Measurements from ENCODE around the gene EXO5.
"Not testable (repeated sequence)": the region's sequence is repeated elsewhere in the genome, so short reads cannot be mapped to it uniquely, and the experiment has no call there.

The EXO5 gene, protein sequence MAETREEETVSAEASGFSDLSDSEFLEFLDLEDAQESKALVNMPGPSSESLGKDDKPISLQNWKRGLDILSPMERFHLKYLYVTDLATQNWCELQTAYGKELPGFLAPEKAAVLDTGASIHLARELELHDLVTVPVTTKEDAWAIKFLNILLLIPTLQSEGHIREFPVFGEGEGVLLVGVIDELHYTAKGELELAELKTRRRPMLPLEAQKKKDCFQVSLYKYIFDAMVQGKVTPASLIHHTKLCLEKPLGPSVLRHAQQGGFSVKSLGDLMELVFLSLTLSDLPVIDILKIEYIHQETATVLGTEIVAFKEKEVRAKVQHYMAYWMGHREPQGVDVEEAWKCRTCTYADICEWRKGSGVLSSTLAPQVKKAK

DNA sequence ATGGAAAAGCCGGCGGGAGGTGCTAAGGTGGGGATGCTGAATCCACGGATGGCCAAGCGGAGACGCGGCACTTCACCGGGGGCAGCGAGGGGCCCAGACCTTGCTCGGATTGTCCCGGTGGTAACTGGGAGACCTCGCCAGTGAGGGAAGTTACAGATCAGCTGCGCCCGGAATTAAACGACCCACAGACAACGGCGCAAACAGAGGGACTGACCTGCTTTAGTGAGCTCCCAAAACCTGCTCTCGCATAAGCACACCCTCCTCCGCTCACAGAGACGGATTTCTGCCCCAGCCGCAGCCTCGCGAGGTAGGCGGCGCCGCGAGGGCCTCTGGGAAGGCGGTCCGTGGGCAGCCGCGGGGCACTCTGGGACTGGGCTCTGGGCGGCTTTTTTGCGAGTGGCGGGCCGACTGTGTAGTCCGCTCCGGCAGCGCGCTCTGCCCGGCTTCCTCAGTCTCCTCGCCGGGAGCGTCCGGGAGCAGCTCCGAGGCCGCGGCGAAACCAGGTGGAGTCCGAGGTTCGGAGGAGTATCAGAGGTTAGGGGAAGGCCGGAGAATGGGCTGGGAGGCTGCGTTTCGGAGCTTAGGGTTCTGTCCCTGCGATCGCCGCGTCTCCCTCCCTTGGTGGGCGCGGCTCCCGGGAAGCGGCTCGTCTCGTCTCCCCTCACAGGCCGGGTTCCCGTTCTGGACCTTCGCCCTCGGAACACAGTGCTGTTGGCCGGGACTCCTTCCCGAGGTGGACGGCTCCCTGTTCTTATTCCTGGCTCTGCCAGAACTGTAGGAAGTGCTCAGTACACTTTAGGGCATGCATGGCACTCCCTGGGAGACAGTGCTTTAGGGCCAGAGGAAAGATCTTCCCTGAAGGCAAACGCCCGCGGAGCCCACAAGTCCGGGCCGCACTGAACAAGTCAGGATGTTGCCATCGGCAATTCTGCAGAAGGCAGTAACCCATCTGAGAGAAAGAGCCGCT lies at the start of gene EXO5:
Gene EXO5 (plus strand): TSS at position 393 of the 967 bp plus-strand sequence. CDS start 5,778 bp downstream, outside the sequence.
- peak; percentile 94 for DNase-seq

DNA sequence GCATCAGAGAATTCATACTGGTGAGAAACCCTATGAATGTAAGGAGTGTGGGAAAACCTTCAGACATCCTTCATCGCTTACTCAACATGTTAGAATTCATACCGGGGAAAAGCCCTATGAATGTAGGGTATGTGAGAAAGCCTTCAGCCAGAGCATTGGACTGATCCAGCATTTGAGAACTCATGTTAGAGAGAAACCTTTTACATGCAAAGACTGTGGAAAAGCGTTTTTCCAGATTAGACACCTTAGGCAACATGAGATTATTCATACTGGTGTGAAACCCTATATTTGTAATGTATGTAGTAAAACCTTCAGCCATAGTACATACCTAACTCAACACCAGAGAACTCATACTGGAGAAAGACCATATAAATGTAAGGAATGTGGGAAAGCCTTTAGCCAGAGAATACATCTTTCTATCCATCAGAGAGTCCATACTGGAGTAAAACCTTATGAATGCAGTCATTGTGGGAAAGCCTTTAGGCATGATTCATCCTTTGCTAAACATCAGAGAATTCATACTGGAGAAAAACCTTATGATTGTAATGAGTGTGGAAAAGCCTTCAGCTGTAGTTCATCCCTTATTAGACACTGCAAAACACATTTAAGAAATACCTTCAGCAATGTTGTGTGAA lies 45.5 kb upstream of the EXO5 start:
- no peak for DNase-seq

DNA sequence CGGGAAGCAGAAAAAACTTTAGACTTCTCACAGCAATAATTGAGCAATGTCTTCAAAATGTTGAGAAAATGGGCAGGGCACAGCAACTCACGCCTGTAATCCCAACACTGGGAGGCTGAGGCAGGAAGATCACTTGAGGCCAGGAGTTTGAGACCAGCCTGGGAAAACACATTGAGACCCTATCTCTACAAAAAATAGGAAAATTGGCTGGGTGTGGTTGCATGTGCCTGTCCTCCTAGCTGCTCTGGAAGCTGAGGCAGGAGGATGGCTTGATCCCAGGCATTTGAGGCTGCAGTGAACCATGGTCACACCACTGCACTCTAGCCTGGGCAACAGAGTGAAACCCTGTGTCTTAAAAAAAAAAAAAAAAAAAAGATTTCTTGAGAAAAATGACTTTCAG lies 39.2 kb upstream of the EXO5 start:
- no peak for DNase-seq

DNA sequence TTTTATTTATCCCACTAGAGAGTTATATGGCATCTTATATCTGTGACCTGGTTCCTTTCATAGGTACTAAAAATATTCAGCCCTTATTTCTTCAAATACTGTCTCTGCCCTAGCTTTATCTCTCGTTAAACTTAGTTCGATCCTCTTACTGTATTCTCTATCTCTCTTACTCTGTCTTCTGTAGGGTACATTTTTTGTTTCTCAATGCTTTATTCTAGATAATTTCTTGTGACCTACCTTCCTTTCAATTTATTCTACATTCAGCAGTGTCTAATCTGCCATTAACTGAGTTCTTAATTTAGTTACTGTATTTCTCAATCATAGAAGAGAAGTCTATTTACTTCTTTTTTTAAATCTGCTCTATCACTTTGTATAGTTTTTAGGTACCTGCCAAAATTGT lies 33.3 kb upstream of the EXO5 start:
- no peak for DNase-seq

DNA sequence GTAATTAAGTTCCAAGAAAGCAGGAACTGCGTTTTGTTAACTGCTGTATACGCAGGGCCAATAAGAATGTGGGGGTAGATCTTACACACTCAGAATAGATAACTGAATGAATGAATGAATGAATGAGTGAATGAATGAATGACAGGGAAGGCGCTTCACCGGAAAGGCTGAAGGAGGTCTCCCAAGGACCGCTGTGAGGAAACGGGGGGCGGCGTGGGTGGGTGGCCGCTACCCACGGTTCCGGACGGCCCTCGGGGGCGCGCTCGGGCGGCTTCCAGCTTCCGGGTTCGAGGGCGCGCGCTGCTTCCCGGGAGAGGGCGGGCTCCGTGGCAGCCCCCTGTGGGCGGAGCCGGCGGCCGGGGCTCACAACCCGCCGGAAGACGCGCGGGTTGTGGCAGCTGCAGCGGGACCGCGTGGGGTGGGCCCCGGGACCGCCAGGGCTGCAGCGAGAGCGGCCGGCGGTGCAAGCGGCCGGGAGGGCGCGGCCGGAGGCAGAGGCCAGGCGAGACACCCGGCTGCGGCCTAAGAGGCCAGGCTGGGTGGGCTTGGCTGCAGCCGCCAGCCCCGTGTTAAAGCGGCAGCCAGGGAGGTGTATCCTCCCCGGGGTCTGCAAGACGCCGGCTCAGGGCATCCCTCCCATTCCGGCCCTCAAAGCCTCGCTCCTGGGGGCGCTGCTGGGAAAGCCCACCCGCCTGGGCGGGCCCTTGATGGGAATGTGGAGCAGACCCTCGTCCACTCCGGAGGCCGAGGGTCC lies 31.5 kb upstream of the EXO5 start, which contains the start of gene ZFP69:
Gene ZFP69 (plus strand): TSS at position 367 of the 754 bp plus-strand sequence. CDS start 2,072 bp downstream, outside the sequence.
- DNase-seq = peak; percentile 89

GRCh38 chr1:40477678-40478053 lies 30.9 kb upstream of the EXO5 start:
- DNase-seq = peak; percentile 65

- DNase-seq = no peak
These were observed 30.3 kb upstream of the EXO5 start for GRCh38 chr1:40478276-40478675.

- DNase-seq = no peak
These were observed 29.4 kb upstream of the EXO5 start for GRCh38 chr1:40479156-40479555.

DNA sequence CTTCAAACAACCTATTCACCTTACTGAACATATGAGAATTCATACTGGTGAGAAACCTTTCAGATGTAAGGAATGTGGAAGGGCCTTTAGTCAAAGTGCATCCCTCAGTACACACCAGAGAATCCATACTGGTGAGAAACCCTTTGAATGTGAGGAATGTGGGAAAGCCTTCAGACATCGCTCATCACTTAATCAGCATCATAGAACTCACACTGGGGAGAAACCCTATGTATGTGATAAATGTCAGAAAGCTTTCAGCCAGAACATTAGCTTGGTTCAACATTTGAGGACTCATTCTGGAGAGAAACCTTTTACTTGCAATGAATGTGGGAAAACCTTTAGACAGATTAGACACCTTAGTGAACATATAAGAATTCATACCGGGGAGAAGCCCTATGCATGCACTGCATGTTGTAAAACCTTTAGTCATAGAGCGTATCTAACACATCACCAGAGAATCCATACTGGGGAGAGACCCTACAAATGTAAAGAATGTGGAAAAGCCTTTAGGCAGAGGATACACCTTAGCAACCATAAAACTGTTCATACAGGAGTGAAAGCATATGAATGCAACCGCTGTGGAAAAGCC lies 13.2 kb upstream of the EXO5 start:
- no peak for DNase-seq

DNA sequence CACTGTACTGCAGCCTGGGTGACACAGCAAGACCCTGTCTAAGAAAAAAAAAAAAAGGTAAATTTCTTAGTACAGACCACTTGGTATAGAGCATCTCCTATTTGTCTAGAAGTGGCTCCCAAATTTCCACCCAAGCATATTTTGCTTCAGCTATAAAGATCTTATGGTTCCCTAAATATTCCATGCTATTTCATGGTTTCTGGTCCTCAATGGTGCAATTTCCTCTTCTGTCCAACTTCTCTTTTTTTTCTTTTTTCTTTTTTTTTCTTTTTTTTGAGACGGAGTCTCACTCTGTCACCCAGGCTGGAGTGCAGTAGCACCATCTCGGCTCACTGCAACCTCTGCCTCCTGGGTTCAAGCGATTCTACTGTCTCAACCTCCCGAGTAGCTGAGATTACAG lies 5.9 kb upstream of the EXO5 start:
- DNase-seq = not testable (repeated sequence)

DNA sequence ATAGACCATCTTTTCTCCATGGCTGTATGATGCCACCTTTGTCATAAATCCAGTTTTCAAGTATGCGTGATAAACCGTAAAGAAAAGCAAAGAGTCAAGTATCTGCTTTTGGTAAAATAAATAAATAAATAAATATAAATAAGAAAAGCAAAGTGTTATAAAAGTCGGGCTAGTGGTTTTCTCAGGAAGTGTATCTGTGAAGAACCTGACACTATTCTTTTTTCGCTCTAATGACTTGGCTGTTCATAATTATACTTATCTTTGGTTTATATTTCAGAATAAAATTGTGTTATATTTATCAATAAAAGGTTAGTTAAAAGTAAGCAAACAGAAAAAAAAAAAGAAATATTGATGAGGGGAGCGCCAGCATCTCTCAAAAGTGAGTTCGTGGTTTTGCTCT lies 594 bp upstream of the EXO5 start:
- no peak for DNase-seq

GRCh38 chr1:40519517-40519916 lies 10.9 kb downstream of the EXO5 start:
- no peak for DNase-seq

DNA sequence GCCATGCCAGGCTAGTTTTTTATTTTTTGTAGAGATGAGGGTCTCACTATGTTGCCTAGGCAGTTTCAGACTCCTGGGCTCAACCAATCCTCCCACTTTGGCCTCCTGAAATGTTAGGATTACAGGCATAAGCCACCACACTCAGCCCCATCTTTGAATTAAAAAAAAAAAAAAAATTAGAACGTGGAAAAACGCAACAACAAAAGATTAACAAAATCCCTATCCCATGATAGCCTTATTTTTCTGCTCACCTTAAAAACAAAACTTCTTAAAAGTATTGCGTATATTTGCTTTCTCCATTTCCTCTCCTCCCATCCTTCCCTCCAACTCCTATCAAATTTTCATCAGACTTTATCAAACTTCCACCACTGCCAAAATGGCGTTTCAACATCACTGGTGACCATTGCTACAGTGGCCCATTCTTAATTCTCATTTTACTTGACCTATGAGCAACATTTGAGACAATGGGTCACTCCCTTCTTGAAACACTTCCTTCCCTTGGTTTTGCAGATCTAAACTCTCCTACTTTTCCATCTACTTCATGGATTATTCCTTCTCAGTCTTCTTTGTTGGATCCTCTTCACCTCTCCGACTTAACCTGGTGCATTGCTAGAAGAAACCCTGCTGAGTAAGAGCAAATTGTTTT lies 22.3 kb downstream of the EXO5 start:
- DNase-seq = no peak

DNA sequence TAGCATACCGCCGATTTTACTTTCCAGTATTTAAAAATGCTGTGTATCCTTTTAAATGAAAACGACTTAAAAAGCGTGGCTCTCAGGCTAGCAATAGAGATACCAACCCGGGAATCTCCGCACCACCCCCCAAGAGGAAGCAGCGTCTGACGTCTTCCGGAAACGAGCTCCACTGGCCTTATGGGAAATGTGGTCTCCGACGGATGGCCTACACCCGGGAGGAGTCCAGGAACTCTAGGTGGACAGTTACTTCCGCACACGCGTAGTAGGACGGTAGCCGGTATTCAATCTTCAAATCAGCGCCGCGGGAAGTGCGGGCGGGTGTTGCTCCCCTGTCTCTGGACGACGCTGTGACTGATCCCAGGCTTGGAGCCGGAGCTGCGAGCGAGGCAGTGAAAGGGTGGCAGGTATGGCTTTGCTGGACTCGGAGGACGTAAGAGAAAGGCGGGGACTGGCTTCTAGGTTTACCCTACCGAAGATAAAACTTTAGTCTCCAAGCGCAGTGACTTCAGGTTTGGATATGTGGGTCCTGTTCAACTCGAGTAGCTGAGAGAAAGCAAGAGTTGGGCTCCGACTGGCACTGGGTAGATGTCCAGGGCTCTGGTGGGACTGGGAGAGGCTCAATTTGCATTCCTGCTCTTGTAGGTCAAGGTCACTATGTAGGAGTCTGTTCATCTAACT lies 23.0 kb downstream of the EXO5 start, which contains the start of gene ZNF684:
Gene ZNF684 (plus strand): TSS at position 257 of the 681 bp plus-strand sequence. CDS start 1,530 bp downstream, outside the sequence.
- peak; percentile 95 for DNase-seq

GRCh38 chr1:40532062-40532389 lies 23.5 kb downstream of the EXO5 start:
- no peak for DNase-seq

DNA sequence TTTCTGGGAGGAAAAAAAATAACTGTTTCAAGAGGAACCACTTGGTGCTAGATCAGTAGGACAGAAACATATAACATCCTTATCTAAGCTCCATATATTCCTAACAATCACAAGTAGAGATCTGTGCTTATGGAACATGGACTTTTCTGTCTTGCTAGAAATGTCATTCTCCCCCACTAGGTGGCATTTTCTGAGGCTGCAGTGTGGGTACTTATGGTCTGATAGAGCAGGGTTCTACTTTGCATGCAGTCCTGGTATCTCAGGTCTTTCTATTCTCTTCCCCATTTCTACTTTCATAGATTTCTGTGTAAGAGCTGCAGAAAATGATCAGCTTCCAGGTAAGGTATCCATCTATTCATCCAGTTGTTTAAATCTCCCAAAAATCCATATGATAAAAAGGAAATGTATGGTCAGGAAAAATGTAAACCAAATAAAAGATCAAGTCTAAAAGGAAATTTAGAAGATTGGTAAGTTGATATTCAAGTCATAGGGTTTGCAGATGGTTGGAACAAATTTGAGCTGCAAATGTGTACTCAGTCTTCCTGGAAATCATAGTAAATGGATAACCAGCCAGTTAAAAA lies 24.4 kb downstream of the EXO5 start:
- DNase-seq = no peak

DNA sequence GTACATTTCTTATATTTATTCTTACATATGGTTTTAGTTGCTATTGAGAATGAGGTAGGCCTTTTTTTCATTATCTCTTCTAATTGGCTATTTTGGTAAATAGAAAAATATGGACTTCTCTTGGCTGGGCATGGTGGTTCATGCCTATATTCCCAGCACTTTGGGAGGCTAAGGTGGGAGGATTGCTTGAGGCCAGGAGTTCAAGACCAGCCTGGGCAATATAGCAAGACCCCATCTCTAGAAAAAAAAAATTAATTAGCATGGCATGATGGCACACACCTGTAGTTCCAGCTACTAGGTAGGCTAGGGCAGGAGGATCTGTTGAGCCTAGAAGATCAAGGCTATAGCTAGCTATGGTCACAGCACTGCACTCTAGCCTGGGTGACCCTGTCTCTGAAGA lies 26.0 kb downstream of the EXO5 start:
- DNase-seq = no peak

DNA sequence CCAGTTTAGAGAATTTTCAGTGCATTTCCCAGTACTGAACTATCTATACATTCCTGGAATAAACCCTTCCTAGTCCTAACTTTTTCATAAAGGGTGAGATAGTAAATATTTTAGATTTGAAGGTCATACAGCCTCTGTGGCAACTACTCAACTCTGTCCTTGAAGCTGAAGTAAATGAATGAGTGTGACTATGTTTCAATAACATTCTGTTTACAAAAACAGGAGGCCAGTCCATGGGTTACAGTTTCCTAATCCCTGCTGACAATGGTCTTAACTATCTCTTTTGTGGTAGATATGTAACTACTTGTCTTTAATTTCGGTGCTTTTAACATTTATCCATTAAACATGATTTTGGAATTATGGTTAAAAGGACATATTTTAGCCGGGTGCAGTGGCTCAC lies 27.2 kb downstream of the EXO5 start:
- no peak for DNase-seq

GRCh38 chr1:40539338-40539737 lies 30.8 kb downstream of the EXO5 start:
- DNase-seq = no peak

GRCh38 chr1:40546957-40547356 lies 38.4 kb downstream of the EXO5 start:
- no peak for DNase-seq

DNA sequence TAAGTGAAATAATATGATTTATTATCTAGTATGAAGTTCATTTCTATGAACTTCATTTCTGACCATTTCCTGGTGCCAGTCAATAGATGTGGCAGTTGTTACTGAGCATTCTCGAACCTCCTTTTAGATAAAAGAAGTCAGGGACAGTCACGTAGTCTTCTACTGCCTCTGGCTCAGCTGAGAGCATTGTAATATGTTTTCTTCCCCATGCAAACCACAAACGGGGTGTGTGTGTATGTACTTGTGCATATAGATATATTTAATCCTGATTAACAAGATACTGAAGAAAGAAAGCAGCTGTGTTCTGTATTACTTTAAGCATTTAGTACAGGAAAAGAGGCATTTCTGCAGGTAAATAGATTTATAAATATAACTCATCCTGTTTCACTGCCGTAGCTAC lies 44.5 kb downstream of the EXO5 start:
- DNase-seq = no peak
